Astrocyte of the cerebellum (primary cell): ENCODE measurements around the gene KREMEN1.

Experiments used
- DNase-seq: peaks from one replicate; pipeline ENCODE4 v3.0.0-alpha.2; 2011; ENCODE audit warnings: low read depth
- H3K4me3 ChIP-seq: 2 replicates; pipeline ENCODE4 v1.5.1; 2011; ENCODE audit warnings: mild to moderate bottlenecking, low read depth, low read length, moderate library complexity
- CTCF ChIP-seq: IDR thresholded peaks from 2 replicates; pipeline ENCODE4 v1.5.1; 2012; ENCODE audit warnings: low read length, low read depth, moderate library complexity, mild to moderate bottlenecking; ENCODE audit errors: missing control alignments
- in situ Hi-C: cut with HindIII; loops from 2 replicates; pipeline ENCODE4 v1.10.0; 2017; ENCODE audit warnings: low sequenced_read_pairs

Gene KREMEN1

GRCh38 chr22:29126670-29127395, 54.0 kb downstream of the KREMEN1 start:
- H3K4me3 ChIP-seq, result no peak overlapping the region
- no peak for TF ChIP-seq CTCF
- DNase-seq, result no peak
- in situ Hi-C loops, result no loop called here

- DNase-seq, result no peak
- no peak for TF ChIP-seq CTCF
- no peak overlapping the region for H3K4me3 ChIP-seq
- in situ Hi-C loops, result no loop called here
Observed at GRCh38 chr22:29128891-29129807, 56.3 kb downstream of the KREMEN1 start.

- in situ Hi-C loops, result loop anchor here (5.0 kb wide), 1 partner anchor 37 kb away; no protein-coding TSS in a partner anchor
- no peak for DNase-seq
- H3K4me3 ChIP-seq, result no peak overlapping the region
- no peak for TF ChIP-seq CTCF
Observed at GRCh38 chr22:29129808-29130140, 56.9 kb downstream of the KREMEN1 start.

- no peak for DNase-seq
- no peak for TF ChIP-seq CTCF
- H3K4me3 ChIP-seq, result no peak overlapping the region
- in situ Hi-C loops, result loop anchor here (5.0 kb wide), 1 partner anchor 38 kb away; no protein-coding TSS in a partner anchor
Observed at GRCh38 chr22:29130476-29130875, 57.6 kb downstream of the KREMEN1 start.

- in situ Hi-C loops, result loop anchor here (5.0 kb wide), 1 partner anchor 41 kb away; no protein-coding TSS in a partner anchor
- no peak for TF ChIP-seq CTCF
- no peak for DNase-seq
- H3K4me3 ChIP-seq, result no peak overlapping the region
Observed at GRCh38 chr22:29133603-29134133, 60.8 kb downstream of the KREMEN1 start.

GRCh38 chr22:29134448-29134847, 61.6 kb downstream of the KREMEN1 start:
- TF ChIP-seq CTCF, result no peak
- DNase-seq, result no peak
- in situ Hi-C loops, result loop anchor here (5.0 kb wide), 1 partner anchor 42 kb away; no protein-coding TSS in a partner anchor
- H3K4me3 ChIP-seq, result no peak overlapping the region
